ENCODE results near the gene SPRED2.

Gene SPRED2

DNA sequence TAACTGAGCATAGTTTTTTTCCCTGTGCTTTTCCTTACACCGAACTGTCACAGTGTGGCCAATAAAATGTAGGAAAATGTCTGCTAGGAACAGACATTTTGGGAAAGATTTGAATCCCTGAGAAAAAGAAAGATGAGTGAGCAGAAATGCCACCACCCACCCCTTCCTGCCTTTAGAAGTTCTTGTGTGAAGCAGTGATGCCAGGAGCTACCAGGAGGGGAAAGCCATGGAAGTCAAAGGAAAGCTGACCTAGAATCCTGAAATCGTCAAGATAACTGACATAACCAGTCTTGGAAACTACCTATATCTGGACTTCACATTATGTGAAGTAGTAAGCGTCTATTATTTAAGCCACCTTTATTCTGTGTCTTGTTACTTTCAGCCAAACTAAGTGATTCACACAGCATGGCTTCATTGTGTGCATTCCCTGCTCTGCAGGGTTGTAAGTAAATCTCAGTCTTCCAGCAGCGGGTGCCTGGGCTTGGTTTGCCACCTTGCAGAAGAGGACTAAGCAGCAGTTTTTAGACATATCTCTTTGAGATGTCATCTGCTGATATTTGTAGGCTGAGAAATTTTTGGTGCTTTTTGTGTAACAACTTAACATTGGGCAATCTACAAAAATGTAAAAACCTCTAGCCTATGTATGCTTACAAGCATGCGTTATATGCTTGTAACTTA lies 11.2 kb upstream of the SPRED2 start:
- no peak for DNase-seq (ENCODE audit: low read depth)
- no peak overlapping the region for H3K4me3 ChIP-seq (replicated peaks; ENCODE audit: low read depth, low read length)
- TF ChIP-seq, protein P1, sequence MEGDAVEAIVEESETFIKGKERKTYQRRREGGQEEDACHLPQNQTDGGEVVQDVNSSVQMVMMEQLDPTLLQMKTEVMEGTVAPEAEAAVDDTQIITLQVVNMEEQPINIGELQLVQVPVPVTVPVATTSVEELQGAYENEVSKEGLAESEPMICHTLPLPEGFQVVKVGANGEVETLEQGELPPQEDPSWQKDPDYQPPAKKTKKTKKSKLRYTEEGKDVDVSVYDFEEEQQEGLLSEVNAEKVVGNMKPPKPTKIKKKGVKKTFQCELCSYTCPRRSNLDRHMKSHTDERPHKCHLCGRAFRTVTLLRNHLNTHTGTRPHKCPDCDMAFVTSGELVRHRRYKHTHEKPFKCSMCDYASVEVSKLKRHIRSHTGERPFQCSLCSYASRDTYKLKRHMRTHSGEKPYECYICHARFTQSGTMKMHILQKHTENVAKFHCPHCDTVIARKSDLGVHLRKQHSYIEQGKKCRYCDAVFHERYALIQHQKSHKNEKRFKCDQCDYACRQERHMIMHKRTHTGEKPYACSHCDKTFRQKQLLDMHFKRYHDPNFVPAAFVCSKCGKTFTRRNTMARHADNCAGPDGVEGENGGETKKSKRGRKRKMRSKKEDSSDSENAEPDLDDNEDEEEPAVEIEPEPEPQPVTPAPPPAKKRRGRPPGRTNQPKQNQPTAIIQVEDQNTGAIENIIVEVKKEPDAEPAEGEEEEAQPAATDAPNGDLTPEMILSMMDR (IDR thresholded peaks at IDR 0.05; ENCODE audit: low read length, missing control alignments), result no peak

DNA sequence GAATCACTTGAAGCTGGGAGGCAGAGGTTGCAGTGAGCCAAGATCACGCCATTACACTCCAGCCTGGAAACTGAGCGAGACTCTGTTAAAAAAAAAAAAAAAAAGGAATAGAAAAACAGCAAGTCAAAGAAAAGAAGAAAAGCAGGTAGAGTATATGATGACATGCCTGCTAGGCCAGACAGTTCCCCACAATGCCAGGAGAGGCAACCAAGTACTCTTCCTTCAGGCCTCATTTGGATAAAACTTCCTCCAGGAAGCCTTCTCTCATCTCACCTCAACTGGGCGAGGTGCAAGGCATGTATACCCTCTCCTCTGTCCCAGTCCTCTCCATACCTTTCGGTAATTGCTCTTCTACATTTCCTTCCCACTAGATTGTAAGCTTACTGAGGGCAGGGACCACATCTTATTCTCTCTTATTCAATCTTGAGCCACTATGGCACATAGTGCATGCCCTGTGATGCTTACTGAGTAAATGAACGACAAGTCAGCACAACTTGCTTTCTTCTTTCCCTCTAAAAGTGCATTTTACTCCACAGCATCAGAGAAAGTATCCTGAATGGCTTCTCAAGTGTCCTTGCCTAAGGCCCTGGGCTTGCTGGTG lies 10.1 kb upstream of the SPRED2 start:
- H3K4me3 ChIP-seq (replicated peaks; ENCODE audit: low read depth, low read length), result no peak overlapping the region
- no peak for DNase-seq (ENCODE audit: low read depth)
- TF ChIP-seq, protein P1 (IDR thresholded peaks at IDR 0.05; ENCODE audit: low read length, missing control alignments), result no peak

DNA sequence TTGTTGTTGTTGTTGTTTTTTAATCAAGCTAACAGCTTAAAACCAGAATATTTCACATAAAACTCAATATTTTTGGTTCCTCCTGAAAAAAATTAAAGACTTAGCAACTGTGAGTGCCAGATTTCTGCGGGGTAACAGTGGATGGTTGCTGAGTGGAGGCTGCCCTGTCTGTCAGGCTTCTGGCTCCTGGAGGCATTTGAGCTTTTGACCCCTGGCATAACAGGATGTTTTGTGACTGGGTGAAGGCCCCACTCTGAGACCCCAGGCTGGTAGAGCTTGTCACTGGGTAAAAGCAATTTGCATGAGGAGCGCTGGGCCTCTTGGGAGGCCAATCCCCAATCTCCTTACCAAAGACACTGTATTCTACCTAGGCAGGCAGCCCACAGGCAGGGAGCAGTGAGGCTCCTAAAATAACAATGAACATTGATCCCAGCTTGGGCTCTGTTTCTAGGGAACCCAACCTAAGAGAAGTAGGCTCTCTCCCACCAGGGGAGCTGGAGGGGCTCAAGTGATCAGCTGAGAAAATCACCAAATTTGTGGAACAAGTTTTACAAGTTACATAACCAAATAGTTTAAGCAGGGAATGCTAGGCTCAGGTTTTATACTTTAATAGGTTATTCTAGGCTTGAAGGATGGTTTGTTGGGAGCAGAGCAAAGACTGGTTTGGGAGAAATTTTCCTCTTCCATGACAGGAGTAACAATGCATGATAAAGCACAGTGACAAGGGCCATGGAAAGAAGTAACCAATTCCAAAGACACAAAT lies 5.9 kb upstream of the SPRED2 start:
- no peak for DNase-seq (ENCODE audit: low read depth)
- H3K4me3 ChIP-seq (replicated peaks; ENCODE audit: low read depth, low read length), result no peak overlapping the region
- TF ChIP-seq, protein P1 (IDR thresholded peaks at IDR 0.05; ENCODE audit: low read length, missing control alignments), result no peak

DNA sequence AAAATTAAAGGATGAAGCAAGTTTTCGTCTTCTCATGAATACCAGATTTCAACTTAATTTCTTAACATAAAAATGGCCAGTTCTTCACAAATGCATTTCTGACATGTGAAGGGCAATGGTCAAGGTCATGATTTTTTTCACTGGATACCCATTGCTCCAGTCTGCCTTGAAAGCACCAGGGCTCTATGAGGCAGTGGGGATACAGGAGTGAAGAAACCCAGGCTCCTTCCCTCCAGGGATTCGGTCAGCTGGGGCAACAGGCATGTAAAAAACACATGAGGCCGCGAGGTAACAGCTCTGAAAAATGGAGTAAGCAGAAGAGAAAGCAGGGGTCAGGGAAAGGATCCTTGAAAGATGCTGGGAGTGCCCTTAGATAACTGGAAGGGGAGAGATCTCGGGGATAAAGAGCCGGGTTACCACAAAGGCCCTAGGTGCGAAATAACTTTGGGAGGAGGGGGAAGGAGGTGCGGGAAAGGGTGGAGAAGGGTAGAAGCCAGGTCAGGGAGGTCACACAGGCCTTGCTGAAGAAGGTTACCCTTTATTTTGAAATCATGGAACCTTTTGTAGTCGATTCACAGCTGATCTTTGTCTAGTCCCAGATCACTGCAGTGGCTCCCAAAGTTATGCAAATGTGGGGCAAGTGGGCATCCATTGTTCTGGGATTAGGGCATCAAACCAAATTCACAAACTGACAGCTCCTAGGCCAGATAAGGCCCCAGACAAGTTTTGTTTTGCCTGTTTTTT lies 5.2 kb upstream of the SPRED2 start:
- no peak overlapping the region for H3K4me3 ChIP-seq (replicated peaks; ENCODE audit: low read depth, low read length)
- DNase-seq (ENCODE audit: low read depth), result no peak
- TF ChIP-seq, protein P1 (IDR thresholded peaks at IDR 0.05; ENCODE audit: low read length, missing control alignments), result no peak

DNA sequence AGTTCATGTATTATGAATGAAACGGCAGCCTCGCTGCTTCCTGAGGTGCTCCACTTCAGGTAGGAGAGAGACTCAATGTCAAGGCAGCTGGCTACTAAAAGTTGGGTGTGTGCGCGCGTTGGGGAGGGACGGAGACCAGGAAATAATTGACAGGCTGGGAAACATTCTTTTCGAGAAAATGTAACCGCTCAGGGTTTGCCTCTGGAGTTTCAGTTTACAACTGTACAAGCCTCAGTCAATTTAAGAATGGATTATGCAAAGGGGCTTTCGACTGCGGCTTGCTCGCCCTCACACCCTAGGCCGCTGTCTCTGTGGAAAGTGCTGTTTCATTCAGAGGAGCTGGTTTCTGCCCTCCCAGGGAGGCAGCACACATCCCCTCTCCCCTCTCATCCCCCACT lies 4.4 kb upstream of the SPRED2 start:
- DNase-seq (ENCODE audit: low read depth), result no peak
- TF ChIP-seq, protein P1 (IDR thresholded peaks at IDR 0.05; ENCODE audit: low read length, missing control alignments), result no peak
- H3K4me3 ChIP-seq (replicated peaks; ENCODE audit: low read depth, low read length), result peak overlapping the region; percentile 57

DNA sequence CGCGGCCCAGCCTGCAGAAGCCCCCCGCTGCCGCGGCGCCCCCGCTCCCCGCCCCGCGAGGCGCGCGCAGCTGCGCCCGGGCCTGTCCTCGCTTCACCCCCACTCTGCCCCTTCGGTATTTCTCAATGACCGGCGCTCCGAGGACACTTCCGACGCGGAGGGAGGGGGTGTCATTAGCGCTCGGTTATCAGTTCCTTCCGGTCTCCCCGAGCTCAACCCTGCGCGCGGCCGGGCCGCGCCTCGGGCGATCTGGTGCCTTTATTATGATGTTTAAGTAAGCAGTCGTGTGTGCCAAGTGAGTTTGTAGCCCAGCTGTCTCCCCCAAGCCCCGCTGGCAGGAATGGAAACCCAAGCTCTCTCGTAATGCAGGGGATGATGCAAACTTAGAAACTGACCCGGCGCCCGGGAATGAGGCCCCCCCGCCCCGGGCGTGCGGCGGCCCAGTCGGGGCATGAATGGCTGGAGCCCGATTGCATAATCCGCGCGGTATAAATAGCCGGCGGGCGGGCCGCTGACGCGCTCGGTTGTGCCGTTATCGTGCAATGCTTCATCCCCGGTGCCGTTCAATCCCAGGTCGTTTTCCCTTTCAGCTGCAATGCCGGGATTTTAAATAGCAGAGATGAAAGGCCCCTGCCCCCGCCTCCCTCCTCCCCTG lies 3.9 kb upstream of the SPRED2 start:
- DNase-seq (ENCODE audit: low read depth), result peak; percentile 96
- H3K4me3 ChIP-seq (replicated peaks; ENCODE audit: low read depth, low read length), result peak overlapping the region; percentile 57
- TF ChIP-seq, protein P1 (IDR thresholded peaks at IDR 0.05; ENCODE audit: low read length, missing control alignments), result no peak

Measured in fibroblast of pulmonary artery (primary cell).